PC-3 (cell line): ENCODE data around the gene TAF7.
"Not testable (repeated sequence)": the region's sequence is repeated elsewhere in the genome, so short reads cannot be mapped to it uniquely, and the experiment has no call there.

Source experiments
- EZH2 ChIP-seq: fragments of 300-600 bp; sonication (generic); IDR thresholded peaks from one replicate; pipeline ENCODE4 v1.6.1; 2017; ENCODE audit warnings: antibody characterized with exemption, mild to moderate bottlenecking, low read length; ENCODE audit not compliant: unreplicated experiment
- EZH2phosphoT487 ChIP-seq: fragments of 300-600 bp; sonication (generic); IDR thresholded peaks from 2 replicates; pipeline ENCODE4 v1.6.1; 2018; ENCODE audit warnings: mild to moderate bottlenecking, antibody characterized with exemption, low read length, borderline replicate concordance
- TF ChIP-seq, protein P1 (sequence below): fragments of 300-600 bp; sonication (generic); conservative IDR thresholded peaks from 2 replicates; pipeline ENCODE4 v1.5.1; 2017; ENCODE audit warnings: antibody characterized with exemption, low read depth, mild to moderate bottlenecking, low read length

DNA sequence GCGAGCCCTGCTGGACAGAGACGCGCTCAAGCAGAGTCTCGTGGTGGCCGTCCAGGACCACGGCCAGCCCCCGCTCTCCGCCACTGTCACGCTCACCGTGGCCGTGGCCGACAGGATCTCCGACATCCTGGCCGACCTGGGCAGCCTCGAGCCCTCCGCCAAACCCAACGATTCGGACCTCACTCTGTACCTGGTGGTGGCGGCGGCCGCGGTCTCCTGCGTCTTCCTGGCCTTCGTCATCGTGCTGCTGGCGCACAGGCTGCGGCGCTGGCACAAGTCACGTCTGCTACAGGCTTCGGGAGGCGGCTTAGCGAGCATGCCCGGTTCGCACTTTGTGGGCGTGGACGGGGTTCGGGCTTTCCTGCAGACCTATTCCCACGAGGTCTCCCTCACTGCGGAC lies 12.0 kb upstream of the TAF7 start:
- TF ChIP-seq, protein P1, sequence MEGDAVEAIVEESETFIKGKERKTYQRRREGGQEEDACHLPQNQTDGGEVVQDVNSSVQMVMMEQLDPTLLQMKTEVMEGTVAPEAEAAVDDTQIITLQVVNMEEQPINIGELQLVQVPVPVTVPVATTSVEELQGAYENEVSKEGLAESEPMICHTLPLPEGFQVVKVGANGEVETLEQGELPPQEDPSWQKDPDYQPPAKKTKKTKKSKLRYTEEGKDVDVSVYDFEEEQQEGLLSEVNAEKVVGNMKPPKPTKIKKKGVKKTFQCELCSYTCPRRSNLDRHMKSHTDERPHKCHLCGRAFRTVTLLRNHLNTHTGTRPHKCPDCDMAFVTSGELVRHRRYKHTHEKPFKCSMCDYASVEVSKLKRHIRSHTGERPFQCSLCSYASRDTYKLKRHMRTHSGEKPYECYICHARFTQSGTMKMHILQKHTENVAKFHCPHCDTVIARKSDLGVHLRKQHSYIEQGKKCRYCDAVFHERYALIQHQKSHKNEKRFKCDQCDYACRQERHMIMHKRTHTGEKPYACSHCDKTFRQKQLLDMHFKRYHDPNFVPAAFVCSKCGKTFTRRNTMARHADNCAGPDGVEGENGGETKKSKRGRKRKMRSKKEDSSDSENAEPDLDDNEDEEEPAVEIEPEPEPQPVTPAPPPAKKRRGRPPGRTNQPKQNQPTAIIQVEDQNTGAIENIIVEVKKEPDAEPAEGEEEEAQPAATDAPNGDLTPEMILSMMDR, result not testable (repeated sequence)
- TF ChIP-seq EZH2, EZH2phosphoT487: not testable (repeated sequence)
